ENCODE data around the gene NCOA1.

- TF ChIP-seq CTCF (conservative IDR thresholded peaks at IDR 0.05; ENCODE audit: low read depth, low read length) (no peak), EZH2 (IDR thresholded peaks at IDR 0.05; ENCODE audit: borderline replicate concordance, low read depth, low read length, poor library complexity, severe bottlenecking) (no peak)
These were observed 17.8 kb downstream of the NCOA1 start for GRCh38 chr2:24508878-24509277.

Measured in A673 (cell line).